Measurements from ENCODE around the gene ARHGAP28.

The ARHGAP28 gene

GRCh38 chr18:6729247-6730091 lies at the start of gene ARHGAP28:
Gene ARHGAP28, plus strand, starts transcription at chr18:6729716. Its CDS starts 106 bp downstream, at chr18:6729822.
- in situ Hi-C loops (cut with HindIII; ENCODE audit: low sequenced_read_pairs) = no loop called here

GRCh38 chr18:6681331-6681875 lies 48.1 kb upstream of the ARHGAP28 start:
- in situ Hi-C loops (cut with HindIII; ENCODE audit: low sequenced_read_pairs) = no loop called here

- in situ Hi-C loops (cut with HindIII; ENCODE audit: low sequenced_read_pairs) = no loop called here
These were observed 46.9 kb upstream of the ARHGAP28 start for GRCh38 chr18:6682437-6683111.

- in situ Hi-C loops (cut with HindIII; ENCODE audit: low sequenced_read_pairs) = no loop called here
These were observed 46.2 kb upstream of the ARHGAP28 start for GRCh38 chr18:6683112-6683876.

GRCh38 chr18:6687676-6688075 lies 41.8 kb upstream of the ARHGAP28 start:
- in situ Hi-C loops (cut with HindIII; ENCODE audit: low sequenced_read_pairs) = no loop called here

GRCh38 chr18:6708890-6709289 lies 20.6 kb upstream of the ARHGAP28 start:
- in situ Hi-C loops (cut with HindIII; ENCODE audit: low sequenced_read_pairs) = no loop called here

GRCh38 chr18:6711467-6711866 lies 18.0 kb upstream of the ARHGAP28 start:
- in situ Hi-C loops (cut with HindIII; ENCODE audit: low sequenced_read_pairs) = no loop called here

- in situ Hi-C loops (cut with HindIII; ENCODE audit: low sequenced_read_pairs) = no loop called here
These were observed 17.1 kb upstream of the ARHGAP28 start for GRCh38 chr18:6712401-6712800.

- in situ Hi-C loops (cut with HindIII; ENCODE audit: low sequenced_read_pairs) = no loop called here
These were observed 15.5 kb upstream of the ARHGAP28 start for GRCh38 chr18:6714010-6714409.

- in situ Hi-C loops (cut with HindIII; ENCODE audit: low sequenced_read_pairs) = no loop called here
These were observed 11.2 kb upstream of the ARHGAP28 start for GRCh38 chr18:6718267-6718666.

GRCh38 chr18:6719098-6719846 lies 10.2 kb upstream of the ARHGAP28 start:
- in situ Hi-C loops (cut with HindIII; ENCODE audit: low sequenced_read_pairs) = no loop called here

- in situ Hi-C loops (cut with HindIII; ENCODE audit: low sequenced_read_pairs) = no loop called here
These were observed 9.4 kb upstream of the ARHGAP28 start for GRCh38 chr18:6719910-6720683.

- in situ Hi-C loops (cut with HindIII; ENCODE audit: low sequenced_read_pairs) = no loop called here
These were observed 7.8 kb upstream of the ARHGAP28 start for GRCh38 chr18:6721755-6722154.

- in situ Hi-C loops (cut with HindIII; ENCODE audit: low sequenced_read_pairs) = no loop called here
These were observed 6.8 kb upstream of the ARHGAP28 start for GRCh38 chr18:6722690-6723089.

- in situ Hi-C loops (cut with HindIII; ENCODE audit: low sequenced_read_pairs) = no loop called here
These were observed 5.2 kb upstream of the ARHGAP28 start for GRCh38 chr18:6724331-6724730.

- in situ Hi-C loops (cut with HindIII; ENCODE audit: low sequenced_read_pairs) = no loop called here
These were observed 1.2 kb upstream of the ARHGAP28 start for GRCh38 chr18:6728331-6728730.

GRCh38 chr18:6728809-6729246 lies 688 bp upstream of the ARHGAP28 start:
- in situ Hi-C loops (cut with HindIII; ENCODE audit: low sequenced_read_pairs) = no loop called here

GRCh38 chr18:6730416-6731221 lies 1.1 kb downstream of the ARHGAP28 start:
- in situ Hi-C loops (cut with HindIII; ENCODE audit: low sequenced_read_pairs) = no loop called here

GRCh38 chr18:6731222-6731596 lies 1.7 kb downstream of the ARHGAP28 start:
- in situ Hi-C loops (cut with HindIII; ENCODE audit: low sequenced_read_pairs) = no loop called here

Measured in endothelial cell of hepatic sinusoid (primary cell).